Activated naive CD4-positive, alpha-beta T cell treated with anti-CD3 and anti-CD28 coated beads, Interleukin-2, amount 10 ng/mL, durations not matched to agents 5 hours and 36 hours (primary cell): ENCODE data around the gene FOXO1. TPM values are rescaled to one million over a fixed set of nuclear protein-coding genes. Genes with fewer than 3 reads are reported as not detected.

Experiments
- total RNA-seq, 2 experiments: library from RNA; stranded (reverse); gene quantifications; one replicate each; pipeline ENCODE4 v1.2.3, GENCODE V29; 2021

Gene FOXO1
- 10 to 100 TPM; 40.5 to 41.3 TPM for total RNA-seq

DNA sequence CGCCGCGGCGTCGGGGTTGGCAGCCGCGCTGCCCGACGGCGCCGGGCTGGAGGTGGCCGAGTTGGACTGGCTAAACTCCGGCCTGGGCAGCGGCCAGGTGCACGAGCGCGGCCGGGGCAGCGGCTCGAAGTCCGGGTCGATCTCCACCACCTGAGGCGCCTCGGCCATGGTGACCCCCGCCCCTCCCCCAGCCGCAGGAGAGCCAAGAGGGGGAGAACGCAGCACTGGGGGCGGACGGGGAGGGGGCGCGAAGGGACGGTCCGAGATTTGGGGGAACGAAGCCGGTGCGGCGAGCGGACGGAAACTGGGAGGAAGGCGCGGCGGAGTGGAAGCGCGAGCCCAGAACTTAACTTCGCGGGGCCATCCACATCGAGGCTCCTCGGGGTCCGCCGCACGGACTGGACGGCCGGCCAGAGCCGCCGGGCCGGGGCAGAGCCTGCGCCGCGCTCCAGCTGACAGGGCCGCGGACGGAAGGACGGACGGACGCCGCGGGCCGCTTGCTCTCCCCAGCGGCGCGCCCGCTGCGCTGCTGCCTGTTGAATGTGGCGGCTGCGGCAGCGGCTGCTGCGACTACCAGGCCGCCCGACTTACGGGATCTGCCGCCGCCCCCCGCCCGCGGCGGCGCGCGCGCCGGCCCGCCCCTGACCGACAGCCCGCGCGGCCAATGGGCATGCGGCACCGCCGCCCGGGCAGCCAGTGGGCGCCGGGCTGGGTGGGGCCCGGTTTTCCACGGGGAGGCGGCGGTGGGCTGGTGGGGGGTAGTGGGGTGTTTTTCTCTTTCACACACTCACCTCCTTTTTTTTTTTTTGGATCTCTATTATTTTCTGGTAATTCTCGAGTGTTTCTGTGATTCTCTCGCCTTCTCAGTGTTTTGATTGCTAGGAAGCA is at the start of gene FOXO1:
Gene FOXO1, minus strand, starts transcription at position 597 of the 888 bp plus-strand sequence. Its CDS starts 429 bp downstream, at position 168.

Other genes starting within 250 kb of the FOXO1 start
- gene MRPS31, start 104.5 kb upstream of the FOXO1 start, total RNA-seq, result 10 to 100 TPM; 29.1 to 29.7 TPM
- gene SLC25A15, start 123.0 kb upstream of the FOXO1 start, total RNA-seq, result 10 to 100 TPM in 1 of 2 experiments, 1 to 10 TPM in 1; 9.9 to 12.7 TPM